ENCODE results near the gene AKTIP. TPM values are rescaled to one million over a fixed set of nuclear protein-coding genes. Genes with fewer than 3 reads are reported as not detected.

The AKTIP gene
- total and polyA plus RNA-seq, 9 of the 15 experiments (the other 6 are each of a cell fraction or from before 2014, with no cell fraction given) = 3.0 to 10.7 (median 4.4) TPM

DNA sequence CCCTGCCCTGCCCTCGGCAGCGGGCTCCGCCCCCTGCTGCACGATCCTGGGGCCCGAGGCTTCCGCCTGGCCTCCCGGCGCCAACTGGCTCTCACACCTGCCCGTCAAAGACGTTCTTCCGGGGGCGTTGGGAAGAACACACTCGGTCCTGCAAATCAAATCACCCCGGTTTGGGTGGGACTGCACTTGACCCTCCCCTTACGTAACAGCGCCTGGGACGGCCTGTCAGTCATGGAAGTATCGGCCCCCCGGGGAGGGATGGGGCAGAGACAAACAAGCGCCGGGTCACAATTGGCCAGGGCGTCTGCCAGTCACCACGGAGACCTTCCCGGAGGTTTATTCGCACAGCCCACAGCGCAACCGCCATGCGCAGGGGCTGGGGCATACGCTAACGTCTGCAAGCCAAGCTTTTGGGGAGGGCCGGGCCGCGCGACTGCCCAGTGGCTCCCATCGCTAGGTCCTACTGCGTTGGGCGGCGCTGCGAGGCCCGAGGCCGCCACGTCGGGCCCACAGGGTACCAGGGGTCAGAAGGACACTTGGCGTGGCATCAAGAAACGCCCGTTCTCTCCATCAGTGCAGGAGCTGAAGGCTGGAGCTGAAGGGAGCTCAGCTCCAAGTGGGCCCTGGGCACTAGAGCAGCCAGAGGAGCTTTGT is 388 bp upstream of the AKTIP start (continued):
- TF ChIP-seq ETS2 (tag; IDR thresholded peaks at IDR 0.05; ENCODE audit: borderline replicate concordance, poor library complexity, severe bottlenecking) (no peak), PHF8 (IDR thresholded peaks at IDR 0.05; ENCODE audit: borderline replicate concordance, low read length) (peak; percentile 86), ZNF76 (CRISPR knock-in tag; IDR thresholded peaks at IDR 0.05; ENCODE audit: borderline replicate concordance) (no peak), GTF2E2 (tag; IDR thresholded peaks at IDR 0.05) (no peak), ETV5 (CRISPR knock-in tag; IDR thresholded peaks at IDR 0.05; ENCODE audit: low read depth) (no peak), HNRNPH1 (optimal IDR thresholded peaks at IDR 0.05; ENCODE audit: low read depth, low read length) (no peak), SIX5 (IDR thresholded peaks at IDR 0.05; ENCODE audit: borderline replicate concordance in 1 of 2, insufficient read depth in 1 of 2, low read depth in 1 of 2, low read length in 2 of 2) (no peak), YY1 (IDR thresholded peaks at IDR 0.05; ENCODE audit: borderline replicate concordance in 1 of 3, control insufficient read depth in 1 of 3, extremely low read depth in 1 of 3, insufficient read depth in 3 of 3, insufficient read length in 1 of 3, insufficient replicate concordance in 2 of 3, low read depth in 1 of 3, low read length in 2 of 3) (peak in 2 of 3 experiments; percentile 28 to 51)
- TF ChIP-seq, protein P1, sequence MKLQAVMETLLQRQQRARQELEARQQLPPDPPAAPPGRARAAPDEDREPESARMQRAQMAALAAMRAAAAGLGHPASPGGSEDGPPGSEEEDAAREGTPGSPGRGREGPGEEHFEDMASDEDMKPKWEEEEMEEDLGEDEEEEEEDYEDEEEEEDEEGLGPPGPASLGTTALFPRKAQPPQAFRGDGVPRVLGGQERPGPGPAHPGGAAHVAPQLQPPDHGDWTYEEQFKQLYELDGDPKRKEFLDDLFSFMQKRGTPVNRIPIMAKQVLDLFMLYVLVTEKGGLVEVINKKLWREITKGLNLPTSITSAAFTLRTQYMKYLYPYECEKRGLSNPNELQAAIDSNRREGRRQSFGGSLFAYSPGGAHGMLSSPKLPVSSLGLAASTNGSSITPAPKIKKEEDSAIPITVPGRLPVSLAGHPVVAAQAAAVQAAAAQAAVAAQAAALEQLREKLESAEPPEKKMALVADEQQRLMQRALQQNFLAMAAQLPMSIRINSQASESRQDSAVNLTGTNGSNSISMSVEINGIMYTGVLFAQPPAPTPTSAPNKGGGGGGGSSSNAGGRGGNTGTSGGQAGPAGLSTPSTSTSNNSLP (IDR thresholded peaks at IDR 0.05; ENCODE audit: borderline replicate concordance, low read depth, low read length) = 0 out of 2 replicates have a peak, but pooled peaks have one; percentile 49
- TF ChIP-seq, protein P2, sequence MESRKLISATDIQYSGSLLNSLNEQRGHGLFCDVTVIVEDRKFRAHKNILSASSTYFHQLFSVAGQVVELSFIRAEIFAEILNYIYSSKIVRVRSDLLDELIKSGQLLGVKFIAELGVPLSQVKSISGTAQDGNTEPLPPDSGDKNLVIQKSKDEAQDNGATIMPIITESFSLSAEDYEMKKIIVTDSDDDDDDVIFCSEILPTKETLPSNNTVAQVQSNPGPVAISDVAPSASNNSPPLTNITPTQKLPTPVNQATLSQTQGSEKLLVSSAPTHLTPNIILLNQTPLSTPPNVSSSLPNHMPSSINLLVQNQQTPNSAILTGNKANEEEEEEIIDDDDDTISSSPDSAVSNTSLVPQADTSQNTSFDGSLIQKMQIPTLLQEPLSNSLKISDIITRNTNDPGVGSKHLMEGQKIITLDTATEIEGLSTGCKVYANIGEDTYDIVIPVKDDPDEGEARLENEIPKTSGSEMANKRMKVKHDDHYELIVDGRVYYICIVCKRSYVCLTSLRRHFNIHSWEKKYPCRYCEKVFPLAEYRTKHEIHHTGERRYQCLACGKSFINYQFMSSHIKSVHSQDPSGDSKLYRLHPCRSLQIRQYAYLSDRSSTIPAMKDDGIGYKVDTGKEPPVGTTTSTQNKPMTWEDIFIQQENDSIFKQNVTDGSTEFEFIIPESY (CRISPR knock-in tag; IDR thresholded peaks at IDR 0.05) = no peak
- TF ChIP-seq, protein P3, sequence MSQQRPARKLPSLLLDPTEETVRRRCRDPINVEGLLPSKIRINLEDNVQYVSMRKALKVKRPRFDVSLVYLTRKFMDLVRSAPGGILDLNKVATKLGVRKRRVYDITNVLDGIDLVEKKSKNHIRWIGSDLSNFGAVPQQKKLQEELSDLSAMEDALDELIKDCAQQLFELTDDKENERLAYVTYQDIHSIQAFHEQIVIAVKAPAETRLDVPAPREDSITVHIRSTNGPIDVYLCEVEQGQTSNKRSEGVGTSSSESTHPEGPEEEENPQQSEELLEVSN (IDR thresholded peaks at IDR 0.05; ENCODE audit: borderline replicate concordance in 1 of 2, extremely low read depth in 1 of 2, insufficient read depth in 1 of 2, insufficient read length in 1 of 2, low read depth in 1 of 2, low read length in 1 of 2, poor library complexity in 1 of 2, severe bottlenecking in 1 of 2) = peak in 1 of 2 experiments; percentile 41
- TF ChIP-seq, protein P4, sequence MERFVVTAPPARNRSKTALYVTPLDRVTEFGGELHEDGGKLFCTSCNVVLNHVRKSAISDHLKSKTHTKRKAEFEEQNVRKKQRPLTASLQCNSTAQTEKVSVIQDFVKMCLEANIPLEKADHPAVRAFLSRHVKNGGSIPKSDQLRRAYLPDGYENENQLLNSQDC (CRISPR knock-in tag; IDR thresholded peaks at IDR 0.05) = no peak
- TF ChIP-seq, protein P5, sequence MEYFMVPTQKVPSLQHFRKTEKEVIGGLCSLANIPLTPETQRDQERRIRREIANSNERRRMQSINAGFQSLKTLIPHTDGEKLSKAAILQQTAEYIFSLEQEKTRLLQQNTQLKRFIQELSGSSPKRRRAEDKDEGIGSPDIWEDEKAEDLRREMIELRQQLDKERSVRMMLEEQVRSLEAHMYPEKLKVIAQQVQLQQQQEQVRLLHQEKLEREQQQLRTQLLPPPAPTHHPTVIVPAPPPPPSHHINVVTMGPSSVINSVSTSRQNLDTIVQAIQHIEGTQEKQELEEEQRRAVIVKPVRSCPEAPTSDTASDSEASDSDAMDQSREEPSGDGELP (CRISPR knock-in tag; IDR thresholded peaks at IDR 0.05; ENCODE audit: borderline replicate concordance) = peak; percentile 78; the same call in 1 of the 2 replicates
- TF ChIP-seq, protein P6, sequence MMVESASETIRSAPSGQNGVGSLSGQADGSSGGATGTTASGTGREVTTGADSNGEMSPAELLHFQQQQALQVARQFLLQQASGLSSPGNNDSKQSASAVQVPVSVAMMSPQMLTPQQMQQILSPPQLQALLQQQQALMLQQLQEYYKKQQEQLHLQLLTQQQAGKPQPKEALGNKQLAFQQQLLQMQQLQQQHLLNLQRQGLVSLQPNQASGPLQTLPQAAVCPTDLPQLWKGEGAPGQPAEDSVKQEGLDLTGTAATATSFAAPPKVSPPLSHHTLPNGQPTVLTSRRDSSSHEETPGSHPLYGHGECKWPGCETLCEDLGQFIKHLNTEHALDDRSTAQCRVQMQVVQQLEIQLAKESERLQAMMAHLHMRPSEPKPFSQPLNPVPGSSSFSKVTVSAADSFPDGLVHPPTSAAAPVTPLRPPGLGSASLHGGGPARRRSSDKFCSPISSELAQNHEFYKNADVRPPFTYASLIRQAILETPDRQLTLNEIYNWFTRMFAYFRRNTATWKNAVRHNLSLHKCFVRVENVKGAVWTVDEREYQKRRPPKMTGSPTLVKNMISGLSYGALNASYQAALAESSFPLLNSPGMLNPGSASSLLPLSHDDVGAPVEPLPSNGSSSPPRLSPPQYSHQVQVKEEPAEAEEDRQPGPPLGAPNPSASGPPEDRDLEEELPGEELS (CRISPR knock-in tag; IDR thresholded peaks at IDR 0.05; ENCODE audit: borderline replicate concordance) = no peak
